ENCODE data around the gene PHF12.

The PHF12 gene

GRCh38 chr17:28956112-28956511, 4.8 kb upstream of the PHF12 start:
- in situ Hi-C loops (cut with MboI; ENCODE audit: low sequenced_read_pairs), result no loop called here

GRCh38 chr17:28955408-28955807, 4.1 kb upstream of the PHF12 start:
- in situ Hi-C loops (cut with MboI; ENCODE audit: low sequenced_read_pairs), result no loop called here

- in situ Hi-C loops (cut with MboI; ENCODE audit: low sequenced_read_pairs), result no loop called here
Observed at GRCh38 chr17:28954886-28955285, 3.6 kb upstream of the PHF12 start.

- in situ Hi-C loops (cut with MboI; ENCODE audit: low sequenced_read_pairs), result no loop called here
Observed at GRCh38 chr17:28953444-28954118, 2.3 kb upstream of the PHF12 start.

- in situ Hi-C loops (cut with MboI; ENCODE audit: low sequenced_read_pairs), result no loop called here
Observed at GRCh38 chr17:28951991-28952975, 965 bp upstream of the PHF12 start.

- in situ Hi-C loops (cut with MboI; ENCODE audit: low sequenced_read_pairs), result no loop called here
Observed at GRCh38 chr17:28950752-28951427, 428 bp downstream of the PHF12 start.

GRCh38 chr17:28950017-28950751, 1.1 kb downstream of the PHF12 start:
- in situ Hi-C loops (cut with MboI; ENCODE audit: low sequenced_read_pairs), result no loop called here

- in situ Hi-C loops (cut with MboI; ENCODE audit: low sequenced_read_pairs), result no loop called here
Observed at GRCh38 chr17:28949185-28950016, 1.9 kb downstream of the PHF12 start.

- in situ Hi-C loops (cut with MboI; ENCODE audit: low sequenced_read_pairs), result no loop called here
Observed at GRCh38 chr17:28948873-28949184, 2.5 kb downstream of the PHF12 start.

GRCh38 chr17:28948342-28948741, 3.0 kb downstream of the PHF12 start:
- in situ Hi-C loops (cut with MboI; ENCODE audit: low sequenced_read_pairs), result no loop called here

- in situ Hi-C loops (cut with MboI; ENCODE audit: low sequenced_read_pairs), result no loop called here
Observed at GRCh38 chr17:28947639-28948038, 3.7 kb downstream of the PHF12 start.

GRCh38 chr17:28946239-28946638, 5.1 kb downstream of the PHF12 start:
- in situ Hi-C loops (cut with MboI; ENCODE audit: low sequenced_read_pairs), result no loop called here

GRCh38 chr17:28944862-28945741, 6.2 kb downstream of the PHF12 start:
- in situ Hi-C loops (cut with MboI; ENCODE audit: low sequenced_read_pairs), result no loop called here

- in situ Hi-C loops (cut with MboI; ENCODE audit: low sequenced_read_pairs), result no loop called here
Observed at GRCh38 chr17:28944343-28944742, 7.0 kb downstream of the PHF12 start.

GRCh38 chr17:28942925-28943324, 8.4 kb downstream of the PHF12 start:
- in situ Hi-C loops (cut with MboI; ENCODE audit: low sequenced_read_pairs), result no loop called here

GRCh38 chr17:28941251-28941650, 10.1 kb downstream of the PHF12 start:
- in situ Hi-C loops (cut with MboI; ENCODE audit: low sequenced_read_pairs), result no loop called here

- in situ Hi-C loops (cut with MboI; ENCODE audit: low sequenced_read_pairs), result no loop called here
Observed at GRCh38 chr17:28940675-28941074, 10.6 kb downstream of the PHF12 start.

- in situ Hi-C loops (cut with MboI; ENCODE audit: low sequenced_read_pairs), result no loop called here
Observed at GRCh38 chr17:28940142-28940541, 11.2 kb downstream of the PHF12 start.

- in situ Hi-C loops (cut with MboI; ENCODE audit: low sequenced_read_pairs), result no loop called here
Observed at GRCh38 chr17:28938552-28938951, 12.8 kb downstream of the PHF12 start.

Measured in HL-60/S4 treated with phorbol 12-myristate 13-acetate at 8.2 ng/mL for 4 days and 3 days (cell line).